Measurements from ENCODE around the gene RAB22A.

The RAB22A gene

DNA sequence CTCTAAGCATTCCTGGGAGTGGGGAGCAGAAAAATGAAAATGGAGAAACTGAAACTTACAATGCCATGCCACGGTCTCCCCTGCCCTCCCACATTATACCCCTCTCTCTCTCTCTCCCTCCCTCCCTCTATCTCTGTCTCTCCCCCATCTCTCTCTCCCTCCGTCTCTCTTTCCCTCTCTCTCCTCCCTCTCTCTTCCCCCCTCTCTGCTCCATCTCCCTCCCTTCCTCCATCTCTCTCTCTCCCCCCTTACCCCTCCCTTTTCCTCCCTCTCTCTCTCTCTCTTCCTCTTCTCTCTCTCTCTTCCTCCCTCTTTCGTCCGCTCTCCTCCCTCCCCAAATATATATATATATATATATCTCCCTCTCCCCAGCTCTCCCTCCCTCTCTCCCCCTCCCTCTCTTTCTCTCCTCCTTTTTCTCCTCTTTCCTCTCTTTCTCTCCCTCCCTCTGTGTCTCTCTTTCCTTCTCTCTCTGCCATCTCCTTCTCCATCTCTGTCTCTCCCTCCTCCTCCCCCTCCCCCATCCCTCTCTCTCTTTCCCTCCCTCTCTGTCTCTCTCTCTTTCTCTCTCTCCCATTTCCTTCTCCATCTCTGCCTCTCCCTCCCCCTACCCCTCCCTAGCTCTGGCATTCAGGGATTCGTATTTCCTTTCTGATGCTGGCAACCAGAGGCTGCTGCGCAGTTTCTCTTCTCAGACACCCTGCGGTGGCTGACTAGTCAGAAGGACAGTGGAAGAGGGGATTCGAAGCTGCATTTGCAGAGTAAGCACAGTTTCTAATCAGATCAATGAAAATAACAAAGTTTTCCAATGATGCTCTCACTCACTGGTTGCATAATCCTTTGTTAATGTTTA lies 65.6 kb downstream of the RAB22A start:
- TF ChIP-seq ZNF8 (CRISPR knock-in tag; IDR thresholded peaks at IDR 0.05), result no peak
- TF ChIP-seq ESRRG (CRISPR knock-in tag; IDR thresholded peaks at IDR 0.05), result no peak
- TF ChIP-seq OSR1 (CRISPR knock-in tag; IDR thresholded peaks at IDR 0.05), result no peak
- TF ChIP-seq BACH2 (CRISPR knock-in tag; IDR thresholded peaks at IDR 0.05; ENCODE audit: borderline replicate concordance), result no peak
- no peak for TF ChIP-seq GLIS3 (CRISPR knock-in tag; IDR thresholded peaks at IDR 0.05)
- no peak for TF ChIP-seq ARNTL (CRISPR knock-in tag; IDR thresholded peaks at IDR 0.05; ENCODE audit: borderline replicate concordance, low read depth)
- no peak for TF ChIP-seq CSDC2 (CRISPR knock-in tag; IDR thresholded peaks at IDR 0.05)
- TF ChIP-seq RARB (CRISPR knock-in tag; IDR thresholded peaks at IDR 0.05), result no peak
- TF ChIP-seq PATZ1 (CRISPR knock-in tag; IDR thresholded peaks at IDR 0.05; ENCODE audit: borderline replicate concordance), result no peak
- TF ChIP-seq CSRNP3 (CRISPR knock-in tag; IDR thresholded peaks at IDR 0.05), result no peak
- TF ChIP-seq ZC3H10 (CRISPR knock-in tag; IDR thresholded peaks at IDR 0.05), result no peak
- no peak for TF ChIP-seq SNAI2 (CRISPR knock-in tag; IDR thresholded peaks at IDR 0.05)
- no peak for TF ChIP-seq ZFP3 (CRISPR knock-in tag; IDR thresholded peaks at IDR 0.05)
- no peak for TF ChIP-seq PPARA (CRISPR knock-in tag; IDR thresholded peaks at IDR 0.05; ENCODE audit: borderline replicate concordance)
- TF ChIP-seq ZNF565 (CRISPR knock-in tag; conservative IDR thresholded peaks at IDR 0.05; ENCODE audit: low read depth), result no peak
- no peak for TF ChIP-seq TCF4 (CRISPR knock-in tag; IDR thresholded peaks at IDR 0.05; ENCODE audit: borderline replicate concordance)
- peak; percentile 57 for ATAC-seq

GRCh38 chr20:58375759-58376352 lies 66.3 kb downstream of the RAB22A start:
- no peak for ATAC-seq
- no peak for TF ChIP-seq ZNF565 (CRISPR knock-in tag; conservative IDR thresholded peaks at IDR 0.05; ENCODE audit: low read depth)
- no peak for TF ChIP-seq CREB5 (CRISPR knock-in tag; IDR thresholded peaks at IDR 0.05; ENCODE audit: low read depth)
- TF ChIP-seq ZNF8 (CRISPR knock-in tag; IDR thresholded peaks at IDR 0.05), result no peak
- no peak for TF ChIP-seq PATZ1 (CRISPR knock-in tag; IDR thresholded peaks at IDR 0.05; ENCODE audit: borderline replicate concordance)
- TF ChIP-seq TOX (CRISPR knock-in tag; IDR thresholded peaks at IDR 0.05; ENCODE audit: borderline replicate concordance), result no peak

DNA sequence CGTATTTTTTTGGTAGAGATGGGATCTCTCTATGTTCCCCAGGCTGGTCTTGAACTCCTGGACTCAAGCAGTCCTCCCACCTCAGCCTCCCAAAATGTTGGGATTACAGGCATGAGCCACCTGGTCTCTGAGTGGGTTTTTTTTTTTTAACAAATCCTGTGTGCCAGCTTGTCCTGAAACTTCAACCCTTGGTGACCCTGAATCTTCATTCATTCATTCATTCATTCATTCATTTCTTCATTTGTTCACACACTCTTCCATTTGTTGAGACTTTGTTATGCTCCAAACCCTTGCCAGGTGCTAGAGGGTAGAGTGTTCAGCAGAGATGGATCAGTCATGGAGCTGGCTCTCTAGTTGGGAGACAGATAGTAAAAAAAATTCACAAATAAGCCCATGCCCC lies 67.5 kb downstream of the RAB22A start:
- no peak for ATAC-seq
- TF ChIP-seq ARNTL (CRISPR knock-in tag; IDR thresholded peaks at IDR 0.05; ENCODE audit: borderline replicate concordance, low read depth) (no peak), ZNF8 (CRISPR knock-in tag; IDR thresholded peaks at IDR 0.05) (no peak), ZFP30 (CRISPR knock-in tag; IDR thresholded peaks at IDR 0.05) (no peak), ESRRG (CRISPR knock-in tag; IDR thresholded peaks at IDR 0.05) (no peak), BACH2 (CRISPR knock-in tag; IDR thresholded peaks at IDR 0.05; ENCODE audit: borderline replicate concordance) (no peak), CSRNP3 (CRISPR knock-in tag; IDR thresholded peaks at IDR 0.05) (no peak), SNAI2 (CRISPR knock-in tag; IDR thresholded peaks at IDR 0.05) (no peak), ZFP3 (CRISPR knock-in tag; IDR thresholded peaks at IDR 0.05) (no peak), PPARA (CRISPR knock-in tag; IDR thresholded peaks at IDR 0.05; ENCODE audit: borderline replicate concordance) (no peak), TCF4 (CRISPR knock-in tag; IDR thresholded peaks at IDR 0.05; ENCODE audit: borderline replicate concordance) (no peak), GLIS3 (CRISPR knock-in tag; IDR thresholded peaks at IDR 0.05) (no peak), ZC3H10 (CRISPR knock-in tag; IDR thresholded peaks at IDR 0.05) (no peak)
- TF ChIP-seq, protein P1, sequence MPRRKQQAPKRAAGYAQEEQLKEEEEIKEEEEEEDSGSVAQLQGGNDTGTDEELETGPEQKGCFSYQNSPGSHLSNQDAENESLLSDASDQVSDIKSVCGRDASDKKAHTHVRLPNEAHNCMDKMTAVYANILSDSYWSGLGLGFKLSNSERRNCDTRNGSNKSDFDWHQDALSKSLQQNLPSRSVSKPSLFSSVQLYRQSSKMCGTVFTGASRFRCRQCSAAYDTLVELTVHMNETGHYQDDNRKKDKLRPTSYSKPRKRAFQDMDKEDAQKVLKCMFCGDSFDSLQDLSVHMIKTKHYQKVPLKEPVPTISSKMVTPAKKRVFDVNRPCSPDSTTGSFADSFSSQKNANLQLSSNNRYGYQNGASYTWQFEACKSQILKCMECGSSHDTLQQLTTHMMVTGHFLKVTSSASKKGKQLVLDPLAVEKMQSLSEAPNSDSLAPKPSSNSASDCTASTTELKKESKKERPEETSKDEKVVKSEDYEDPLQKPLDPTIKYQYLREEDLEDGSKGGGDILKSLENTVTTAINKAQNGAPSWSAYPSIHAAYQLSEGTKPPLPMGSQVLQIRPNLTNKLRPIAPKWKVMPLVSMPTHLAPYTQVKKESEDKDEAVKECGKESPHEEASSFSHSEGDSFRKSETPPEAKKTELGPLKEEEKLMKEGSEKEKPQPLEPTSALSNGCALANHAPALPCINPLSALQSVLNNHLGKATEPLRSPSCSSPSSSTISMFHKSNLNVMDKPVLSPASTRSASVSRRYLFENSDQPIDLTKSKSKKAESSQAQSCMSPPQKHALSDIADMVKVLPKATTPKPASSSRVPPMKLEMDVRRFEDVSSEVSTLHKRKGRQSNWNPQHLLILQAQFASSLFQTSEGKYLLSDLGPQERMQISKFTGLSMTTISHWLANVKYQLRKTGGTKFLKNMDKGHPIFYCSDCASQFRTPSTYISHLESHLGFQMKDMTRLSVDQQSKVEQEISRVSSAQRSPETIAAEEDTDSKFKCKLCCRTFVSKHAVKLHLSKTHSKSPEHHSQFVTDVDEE (CRISPR knock-in tag; IDR thresholded peaks at IDR 0.05), result no peak
- TF ChIP-seq, protein P2, sequence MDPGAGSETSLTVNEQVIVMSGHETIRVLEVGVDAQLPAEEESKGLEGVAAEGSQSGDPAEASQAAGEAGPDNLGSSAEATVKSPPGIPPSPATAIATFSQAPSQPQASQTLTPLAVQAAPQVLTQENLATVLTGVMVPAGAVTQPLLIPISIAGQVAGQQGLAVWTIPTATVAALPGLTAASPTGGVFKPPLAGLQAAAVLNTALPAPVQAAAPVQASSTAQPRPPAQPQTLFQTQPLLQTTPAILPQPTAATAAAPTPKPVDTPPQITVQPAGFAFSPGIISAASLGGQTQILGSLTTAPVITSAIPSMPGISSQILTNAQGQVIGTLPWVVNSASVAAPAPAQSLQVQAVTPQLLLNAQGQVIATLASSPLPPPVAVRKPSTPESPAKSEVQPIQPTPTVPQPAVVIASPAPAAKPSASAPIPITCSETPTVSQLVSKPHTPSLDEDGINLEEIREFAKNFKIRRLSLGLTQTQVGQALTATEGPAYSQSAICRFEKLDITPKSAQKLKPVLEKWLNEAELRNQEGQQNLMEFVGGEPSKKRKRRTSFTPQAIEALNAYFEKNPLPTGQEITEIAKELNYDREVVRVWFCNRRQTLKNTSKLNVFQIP (CRISPR knock-in tag; IDR thresholded peaks at IDR 0.05; ENCODE audit: borderline replicate concordance, low read depth), result no peak

All from SK-N-SH treated with all-trans-retinoic acid at 6 μM for 48 hours (cell line).